ENCODE measurements around the gene TTLL1. TPM values are rescaled to one million over a fixed set of nuclear protein-coding genes. Genes with fewer than 3 reads are reported as not detected.

The TTLL1 gene
- total and polyA plus RNA-seq, 2 experiments from 2014 or later: 5.5 to 6.8 TPM

GRCh38 chr22:42997582-42998090 lies 91.6 kb downstream of the TTLL1 start:
- ATAC-seq: no peak
- Histone ChIP-seq H3K79me2 (replicated peaks; ENCODE audit: insufficient read depth) (peaks cover 100% of the 10 kb centered on the region), H3K9me2 (ENCODE audit: insufficient read depth) (0 out of 2 replicates have a peak, but pooled peaks cover 3% of the 10 kb centered on the region), H3K36me3 (ENCODE audit: insufficient read depth) (no peaks in the 10 kb centered on the region), H3F3A (replicated peaks; ENCODE audit: low read depth) (no peaks in the 10 kb centered on the region), H3K27me3 (ENCODE audit: insufficient read depth) (no peaks in the 10 kb centered on the region), H3K27ac (ENCODE audit: low read depth) (peak overlapping the region; percentile 84; the same call in 1 of the 2 replicates), H2AFZ (no peak overlapping the region), H3K4me2 (no peak overlapping the region), H3K4me1 (ENCODE audit: insufficient read depth) (peaks cover 48% of the 10 kb centered on the region), H4K20me1 (replicated peaks; ENCODE audit: insufficient read depth) (peaks cover 60% of the 10 kb centered on the region), H3K4me3 (no peak overlapping the region)
- Mint-ChIP-seq H3K9me3 (peaks cover 14% of the 10 kb centered on the region), H3K27ac (peak overlapping the region; percentile 74; the same call in 1 of the 2 replicates), H3K27me3 (ENCODE audit: insufficient read depth, low read depth, poor library complexity) (peaks cover 8% of the 10 kb centered on the region), H3K4me1 (peaks cover 44% of the 10 kb centered on the region), H3K4me3 (no peak overlapping the region), H3K36me3 (ENCODE audit: low read depth) (peaks cover 20% of the 10 kb centered on the region)
- DNase-seq (ENCODE audit: low spot score): no peak
- TF ChIP-seq ZNF331 (CRISPR knock-in tag; IDR thresholded peaks at IDR 0.05; ENCODE audit: low read depth) (no peak), ZNF462 (CRISPR knock-in tag; IDR thresholded peaks at IDR 0.05) (no peak), STAT1 (IDR thresholded peaks at IDR 0.05; ENCODE audit: unreplicated experiment) (no peak), REST (IDR thresholded peaks at IDR 0.05; ENCODE audit: unreplicated experiment) (no peak)

Measured in GM23338 (cell line).